Suprapubic skin (tissue), 4 donors: ENCODE data around the gene C16orf92. TPM values are rescaled to one million over a fixed set of nuclear protein-coding genes. Genes with fewer than 3 reads are reported as not detected.

Source experiments
- DNase-seq, 2 donors: peaks; one replicate each; pipeline ENCODE4 v3.0.0-alpha.2; 2019; ENCODE audit warnings: low spot score in 2 of 2
- H3K27ac ChIP-seq: fragments of 200-600 bp; sonication (generic); one replicate; pipeline ENCODE4 v1.5.1; 2019
- H3K27me3 ChIP-seq: fragments of 200-600 bp; sonication (generic); one replicate; pipeline ENCODE4 v1.5.1; 2019
- H3K36me3 ChIP-seq: fragments of 200-600 bp; sonication (generic); one replicate; pipeline ENCODE4 v1.5.1; 2019
- H3K4me1 ChIP-seq: fragments of 200-600 bp; sonication (generic); one replicate; pipeline ENCODE4 v1.5.1; 2019
- H3K4me3 ChIP-seq: fragments of 200-600 bp; sonication (generic); one replicate; pipeline ENCODE4 v1.5.1; 2019; ENCODE audit warnings: mild to moderate bottlenecking
- H3K9me3 ChIP-seq: fragments of 200-600 bp; sonication (generic); one replicate; pipeline ENCODE4 v1.5.1; 2019
- EP300 ChIP-seq: sonication (generic); formaldehyde crosslinking; IDR thresholded peaks from one replicate; pipeline ENCODE4 v1.6.1; 2017; ENCODE audit warnings: antibody characterized with exemption
- POLR2A ChIP-seq, 2 donors: fragments of 450-650 bp; IDR thresholded peaks; one replicate each; pipeline ENCODE4 v1.6.1; 2017; ENCODE audit warnings: antibody characterized with exemption in 2 of 2, mild to moderate bottlenecking in 2 of 2, moderate library complexity in 2 of 2
- POLR2AphosphoS5 ChIP-seq, 3 donors: sonication (generic); formaldehyde crosslinking; IDR thresholded peaks; one replicate each; pipeline ENCODE4 v1.6.1; 2017; ENCODE audit warnings: antibody characterized with exemption in 3 of 3
- WGBS: methylation state at CpG from one replicate; pipeline ENCODE4 v1.1.5; 2018; 5-methylcytosine and 5-hydroxymethylcytosine counted together
- total RNA-seq, 4 donors: library from RNA; depleted of rRNA; stranded (reverse); fragments of >200 nt; gene quantifications; one replicate each; pipeline ENCODE4 v1.1.0, GENCODE V29; 2016
- TF ChIP-seq, protein P1 (sequence below), 2 donors: fragments of 200-600 bp in 1 of 2; fragments of 450-650 bp in 1 of 2; sonication (generic) in 1 of 2; IDR thresholded peaks; one replicate each; pipeline ENCODE4 v1.5.1; 2016 to 2019; ENCODE audit warnings: antibody characterized with exemption in 2 of 2, mild to moderate bottlenecking in 1 of 2, moderate library complexity in 1 of 2

C16orf92 gene
- total RNA-seq, 4 donors from 2014 or later, result not detected

DNA sequence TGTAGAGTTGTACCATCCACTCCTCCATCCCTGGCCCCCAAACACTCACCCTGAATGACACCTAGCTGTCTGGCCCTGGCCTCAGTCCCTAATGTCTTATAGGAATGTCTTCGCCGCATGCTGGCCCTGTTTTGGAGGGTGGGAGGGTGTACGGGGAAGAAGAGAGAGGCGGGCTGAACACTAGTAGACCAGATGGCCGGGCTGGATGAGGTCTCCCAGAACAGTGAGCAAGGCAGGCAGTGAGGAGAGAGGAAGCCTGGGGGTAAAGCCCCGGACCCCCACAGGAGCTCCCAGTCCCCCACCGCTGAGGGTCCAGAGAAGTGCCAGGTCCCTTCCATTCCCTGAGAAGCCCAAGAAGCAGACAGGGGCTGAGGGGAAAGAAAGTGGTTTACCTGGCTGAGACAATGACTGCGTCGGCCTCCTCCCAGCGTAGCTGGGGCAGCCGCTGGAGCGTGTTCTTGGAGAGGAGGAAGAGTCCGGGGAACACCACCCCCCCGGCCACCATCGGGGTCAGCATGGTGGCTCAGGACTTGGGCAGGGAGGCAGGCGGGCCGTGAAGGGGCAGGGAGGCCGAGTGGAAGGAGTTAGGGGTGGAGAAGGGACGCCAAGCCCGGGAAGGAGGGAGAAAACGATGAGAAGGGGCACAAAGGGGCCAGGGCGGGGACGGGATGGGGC, 7.2 kb downstream of the C16orf92 start:
- peaks cover 8% of the 10 kb centered on the region for H3K4me1 ChIP-seq

DNA sequence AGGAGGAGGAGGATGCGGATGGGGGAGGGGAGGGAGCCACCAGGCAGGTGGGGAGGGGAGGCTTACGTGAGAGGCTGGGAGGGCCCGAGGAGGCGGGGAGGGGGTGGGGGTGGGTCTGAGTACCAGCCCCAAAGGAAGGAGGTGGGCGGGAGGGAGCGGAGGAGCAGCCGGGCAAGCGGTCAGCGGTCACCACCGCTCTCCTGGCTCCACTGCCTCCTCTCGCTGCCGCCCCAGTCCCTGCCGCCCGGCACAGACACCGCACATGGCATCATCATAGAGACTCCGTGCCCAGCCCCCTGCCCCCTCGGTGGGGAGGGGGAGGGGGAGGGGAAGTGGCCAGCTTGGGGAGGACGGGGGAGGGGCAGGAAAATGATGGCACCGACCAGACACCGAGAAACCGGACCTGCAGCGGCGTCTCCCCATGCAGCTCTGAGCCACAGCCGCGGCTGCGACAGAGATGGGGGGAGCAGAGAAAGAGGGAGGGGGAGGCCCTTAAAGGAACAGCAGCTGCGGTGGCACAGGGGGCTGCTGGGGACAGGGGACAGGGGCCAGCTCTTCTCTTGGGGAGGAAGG, 7.9 kb downstream of the C16orf92 start, which contains the start of gene TLCD3B:
Gene TLCD3B (minus strand): TSS at position 431 of the 573 bp plus-strand sequence. CDS start 744 bp downstream, outside the sequence.
- H3K4me1 ChIP-seq, result peaks cover 8% of the 10 kb centered on the region
- H3K27ac ChIP-seq, result no peak within 1 kb of the TSS
- H3K36me3 ChIP-seq, result no peaks in the 10 kb centered on the region
- no peak for TF ChIP-seq POLR2A (IDR thresholded peaks at IDR 0.05)
- TF ChIP-seq, protein P1, sequence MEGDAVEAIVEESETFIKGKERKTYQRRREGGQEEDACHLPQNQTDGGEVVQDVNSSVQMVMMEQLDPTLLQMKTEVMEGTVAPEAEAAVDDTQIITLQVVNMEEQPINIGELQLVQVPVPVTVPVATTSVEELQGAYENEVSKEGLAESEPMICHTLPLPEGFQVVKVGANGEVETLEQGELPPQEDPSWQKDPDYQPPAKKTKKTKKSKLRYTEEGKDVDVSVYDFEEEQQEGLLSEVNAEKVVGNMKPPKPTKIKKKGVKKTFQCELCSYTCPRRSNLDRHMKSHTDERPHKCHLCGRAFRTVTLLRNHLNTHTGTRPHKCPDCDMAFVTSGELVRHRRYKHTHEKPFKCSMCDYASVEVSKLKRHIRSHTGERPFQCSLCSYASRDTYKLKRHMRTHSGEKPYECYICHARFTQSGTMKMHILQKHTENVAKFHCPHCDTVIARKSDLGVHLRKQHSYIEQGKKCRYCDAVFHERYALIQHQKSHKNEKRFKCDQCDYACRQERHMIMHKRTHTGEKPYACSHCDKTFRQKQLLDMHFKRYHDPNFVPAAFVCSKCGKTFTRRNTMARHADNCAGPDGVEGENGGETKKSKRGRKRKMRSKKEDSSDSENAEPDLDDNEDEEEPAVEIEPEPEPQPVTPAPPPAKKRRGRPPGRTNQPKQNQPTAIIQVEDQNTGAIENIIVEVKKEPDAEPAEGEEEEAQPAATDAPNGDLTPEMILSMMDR (IDR thresholded peaks at IDR 0.05), result no peak
- no peak for TF ChIP-seq EP300
- no peak for TF ChIP-seq POLR2AphosphoS5 (IDR thresholded peaks at IDR 0.05)
- WGBS, result 4% methylated on average over 24 of the region's 27 CpGs
- DNase-seq, result no peak
- peaks cover 88% of the 10 kb centered on the region for H3K27me3 ChIP-seq
- H3K4me3 ChIP-seq, result no peak within 1 kb of the TSS
- no peaks in the 10 kb centered on the region for H3K9me3 ChIP-seq

More for the DNA sequence above, 7.2 kb downstream of the C16orf92 start:
- Histone ChIP-seq H3K27ac (no peak overlapping the region), H3K27me3 (peaks cover 92% of the 10 kb centered on the region), H3K4me3 (no peak overlapping the region), H3K36me3 (no peaks in the 10 kb centered on the region), H3K9me3 (no peaks in the 10 kb centered on the region)
- 31% methylated on average over 23 of the region's 23 CpGs for WGBS
- no peak for DNase-seq
- TF ChIP-seq POLR2A (IDR thresholded peaks at IDR 0.05) (no peak), EP300 (no peak), POLR2AphosphoS5 (IDR thresholded peaks at IDR 0.05) (no peak)
- TF ChIP-seq, protein P1 (IDR thresholded peaks at IDR 0.05), result no peak

DNA sequence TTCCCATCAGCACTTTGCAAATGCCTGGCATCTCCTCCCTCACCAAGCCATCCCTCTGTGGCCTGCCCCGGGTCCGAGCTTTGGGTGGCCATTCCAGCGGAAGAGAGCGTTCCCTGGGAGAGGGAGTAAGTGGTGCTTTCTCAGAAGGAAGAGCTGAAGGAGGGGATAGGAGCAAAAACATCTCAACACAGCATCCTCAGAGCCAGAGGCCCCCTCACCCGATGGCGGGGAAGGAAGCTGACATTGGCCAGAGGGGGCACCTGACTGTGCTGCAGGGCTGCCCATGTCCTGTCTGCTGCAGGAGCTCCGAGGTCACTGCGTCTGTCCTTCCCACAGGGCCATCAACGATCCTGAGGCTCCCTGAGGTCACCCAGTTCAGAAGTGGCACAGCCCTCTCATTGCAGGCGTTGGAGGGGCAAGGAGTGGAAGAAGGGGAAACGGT, 8.5 kb downstream of the C16orf92 start:
- Histone ChIP-seq H3K27me3 (peaks cover 82% of the 10 kb centered on the region), H3K4me1 (peaks cover 8% of the 10 kb centered on the region), H3K36me3 (no peaks in the 10 kb centered on the region), H3K27ac (no peak overlapping the region), H3K9me3 (no peaks in the 10 kb centered on the region), H3K4me3 (no peak overlapping the region)
- no peak for TF ChIP-seq EP300
- DNase-seq, result no peak
- WGBS, result 19% methylated on average over 5 of the region's 11 CpGs

DNA sequence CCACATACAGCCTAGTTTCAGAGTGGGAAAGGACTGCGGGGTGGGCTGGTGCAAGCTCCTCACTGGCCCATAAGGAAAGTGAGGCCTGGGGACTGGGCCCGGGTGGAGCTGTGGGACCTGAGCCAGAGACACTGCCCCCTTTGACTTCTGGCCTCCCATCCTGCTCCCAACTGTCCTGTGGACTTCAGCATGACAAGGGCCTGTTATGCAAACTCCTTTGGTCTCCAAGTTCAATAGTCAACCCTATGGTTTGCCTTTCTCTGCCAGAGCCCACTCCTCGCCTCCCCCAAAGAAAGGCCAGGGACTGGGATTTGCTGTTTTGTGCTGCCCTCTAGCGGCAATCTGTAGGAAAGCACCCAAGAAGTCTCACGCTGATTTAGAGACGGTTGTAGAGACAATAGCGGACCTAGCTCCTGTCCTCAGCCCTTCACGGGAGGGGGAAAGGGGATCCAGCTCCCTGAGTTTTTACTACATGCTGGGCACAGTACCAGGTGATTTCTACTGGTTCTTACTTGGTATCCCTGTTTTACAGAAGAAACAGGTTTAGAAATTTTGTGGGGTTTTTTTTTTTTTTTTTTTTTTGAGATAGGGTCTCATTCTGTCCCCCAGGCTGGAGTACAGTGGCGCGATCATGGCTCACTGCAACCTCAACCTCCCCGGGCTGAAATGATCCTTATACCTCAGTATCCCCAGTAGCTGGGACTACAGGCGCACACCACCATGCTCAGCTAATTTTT, 9.3 kb downstream of the C16orf92 start:
- peaks cover 8% of the 10 kb centered on the region for H3K4me1 ChIP-seq
- H3K9me3 ChIP-seq, result no peaks in the 10 kb centered on the region
- H3K36me3 ChIP-seq, result no peaks in the 10 kb centered on the region
- peaks cover 76% of the 10 kb centered on the region for H3K27me3 ChIP-seq
- DNase-seq, result no peak
- no peak for TF ChIP-seq POLR2A (IDR thresholded peaks at IDR 0.05)
- TF ChIP-seq EP300, result no peak
- TF ChIP-seq, protein P1 (IDR thresholded peaks at IDR 0.05), result peak; percentile 22 to 62
- no peak overlapping the region for H3K4me3 ChIP-seq
- H3K27ac ChIP-seq, result no peak overlapping the region
- WGBS, result 28% methylated on average over 12 of the region's 12 CpGs

DNA sequence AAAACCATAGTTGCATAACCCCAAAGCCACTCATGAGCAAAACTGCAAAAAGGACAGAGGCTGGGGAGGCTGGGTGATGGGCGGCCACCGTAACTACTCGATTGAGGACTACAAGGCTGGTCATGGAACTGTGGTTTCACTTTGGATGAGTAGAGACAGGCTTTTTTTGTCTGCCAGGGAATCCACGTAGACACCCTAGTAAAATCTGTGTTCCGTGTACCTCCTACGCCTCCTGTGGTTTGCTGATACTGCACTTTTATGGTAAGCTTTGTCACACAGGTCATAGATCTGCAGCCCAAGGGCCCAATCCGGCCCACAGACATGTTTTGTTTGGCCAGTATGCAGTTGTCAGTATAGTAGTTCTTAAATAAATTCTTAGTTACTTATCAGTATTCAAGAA, 10.3 kb downstream of the C16orf92 start:
- Histone ChIP-seq H3K4me3 (no peak overlapping the region), H3K27me3 (peaks cover 68% of the 10 kb centered on the region), H3K27ac (no peak overlapping the region), H3K9me3 (no peaks in the 10 kb centered on the region), H3K36me3 (no peaks in the 10 kb centered on the region), H3K4me1 (peaks cover 8% of the 10 kb centered on the region)
- DNase-seq, result no peak
- no peak for TF ChIP-seq POLR2AphosphoS5 (IDR thresholded peaks at IDR 0.05)
- TF ChIP-seq, protein P1 (IDR thresholded peaks at IDR 0.05), result no peak
- no peak for TF ChIP-seq EP300
- WGBS, result 77% methylated on average over 7 of the region's 7 CpGs
